A673 (cell line): Measurements from ENCODE around the gene LRRC15. TPM values are rescaled to one million over a fixed set of nuclear protein-coding genes. Genes with fewer than 3 reads are reported as not detected.

ENCODE experiments used
- BruUV-seq: library from RNA; stranded (reverse); fragments of 400-500 nt; replicated peaks from 2 replicates; lab custom pipeline; 2021; lab: Mats Ljungman, UMichigan
- CTCF ChIA-PET: fragments of 300-600 bp; sonication (Branson Sonifier 250); formaldehyde crosslinking; loops from one replicate; lab custom pipeline; 2022; ENCODE audit warnings: antibody characterized with exemption; lab: Charles Lee
- POLR2A ChIA-PET: fragments of 300-600 bp; sonication (Branson Sonifier 250); formaldehyde crosslinking; loops from one replicate; lab custom pipeline; 2022; ENCODE audit warnings: antibody characterized with exemption; ENCODE audit not compliant: low non-redundant PET; lab: Charles Lee
- DNase-seq: peaks from one replicate; pipeline ENCODE4 v3.0.0-alpha.2; 2015; ENCODE audit warnings: low spot score
- H3K27ac ChIP-seq: fragments of 200-600 bp; sonication (generic); 2 replicates; pipeline ENCODE4 v1.5.1; 2016; ENCODE audit warnings: mixed run types, low read depth, mild to moderate bottlenecking, mixed read lengths, antibody characterized with exemption, low read length; ENCODE audit not compliant: poor library complexity, severe bottlenecking
- H3K27me3 ChIP-seq: fragments of 200-600 bp; sonication (generic); replicated peaks from 2 replicates; pipeline ENCODE4 v1.6.1; 2017; ENCODE audit warnings: mixed run types, low read depth, mild to moderate bottlenecking, mixed read lengths, antibody characterized with exemption, low read length; ENCODE audit not compliant: insufficient read depth, poor library complexity
- H3K36me3 ChIP-seq: fragments of 200-600 bp; sonication (generic); 2 replicates; pipeline ENCODE4 v1.6.1; 2016; ENCODE audit warnings: mixed run types, mild to moderate bottlenecking, mixed read lengths, antibody characterized with exemption, low read length; ENCODE audit not compliant: insufficient read depth, poor library complexity, severe bottlenecking
- H3K4me1 ChIP-seq: fragments of 200-600 bp; sonication (generic); 2 replicates; pipeline ENCODE4 v1.6.1; 2017; ENCODE audit warnings: mixed run types, mild to moderate bottlenecking, mixed read lengths, antibody characterized with exemption, low read length; ENCODE audit not compliant: insufficient read depth, poor library complexity, severe bottlenecking
- H3K4me3 ChIP-seq: fragments of 200-600 bp; sonication (generic); 2 replicates; pipeline ENCODE4 v1.5.1; 2016; ENCODE audit warnings: low read depth, mixed run types, mild to moderate bottlenecking, mixed read lengths, low read length; ENCODE audit not compliant: poor library complexity, severe bottlenecking
- H3K9me3 ChIP-seq: fragments of 200-600 bp; sonication (generic); 2 replicates; pipeline ENCODE4 v1.6.1; 2016; ENCODE audit warnings: mixed run types, low read depth, mild to moderate bottlenecking, mixed read lengths, antibody characterized with exemption, low read length; ENCODE audit not compliant: poor library complexity, severe bottlenecking
- CTCF ChIP-seq: fragments of 300-800, 200-600 bp; sonication (generic); conservative IDR thresholded peaks from 2 replicates; pipeline ENCODE4 v1.5.1; 2017; ENCODE audit warnings: low read depth, mild to moderate bottlenecking, antibody characterized with exemption, low read length, moderate library complexity, mixed read lengths
- EZH2 ChIP-seq: fragments of 200-600 bp; sonication (generic); IDR thresholded peaks from 2 replicates; pipeline ENCODE4 v1.6.1; 2017; ENCODE audit warnings: borderline replicate concordance, low read depth, mild to moderate bottlenecking, mixed read lengths, antibody characterized with exemption, low read length; ENCODE audit not compliant: poor library complexity, severe bottlenecking
- intact Hi-C: fragments of 100-400 bp; cut with micrococcal nuclease; formaldehyde crosslinking; loops from one replicate; pipeline ENCODE4 v1.10.0; 2022; ENCODE audit not compliant: unreplicated experiment
- total RNA-seq: library from RNA; stranded (reverse); gene quantifications from 2 replicates; pipeline ENCODE4 v1.2.3, GENCODE V29; 2021

The LRRC15 gene
- total RNA-seq, 1 experiment from 2014 or later = not detected

GRCh38 chr3:194306771-194307640 lies 62.5 kb downstream of the LRRC15 start:
- no peak overlapping the region for H3K4me3 ChIP-seq
- no peaks in the 10 kb centered on the region for H3K9me3 ChIP-seq
- ChIA-PET CTCF (no interaction called here), POLR2A (interaction anchor here (0.7 kb wide), 1 partner anchor 9 kb away, joined by 4 read pairs; no protein-coding TSS in a partner anchor)
- BruUV-seq = no TSS peak
- TF ChIP-seq CTCF (no peak), EZH2 (no peak)
- DNase-seq = no peak
- H3K4me1 ChIP-seq = peaks cover 31% of the 10 kb centered on the region
- H3K27ac ChIP-seq = no peak overlapping the region
- H3K27me3 ChIP-seq = no peaks in the 10 kb centered on the region
- intact Hi-C loops = no loop called here
- no peaks in the 10 kb centered on the region for H3K36me3 ChIP-seq

GRCh38 chr3:194306109-194306686 lies 63.3 kb downstream of the LRRC15 start:
- no peak for DNase-seq
- Histone ChIP-seq H3K27me3 (no peaks in the 10 kb centered on the region), H3K4me1 (peaks cover 31% of the 10 kb centered on the region), H3K4me3 (no peak overlapping the region), H3K27ac (no peak overlapping the region), H3K36me3 (no peaks in the 10 kb centered on the region), H3K9me3 (no peaks in the 10 kb centered on the region)
- ChIA-PET CTCF (no interaction called here), POLR2A (no interaction called here)
- intact Hi-C loops = no loop called here
- no peak for TF ChIP-seq EZH2
- TF ChIP-seq CTCF = no peak
- no TSS peak for BruUV-seq

- H3K4me1 ChIP-seq = peaks cover 31% of the 10 kb centered on the region
- CTCF ChIA-PET = no interaction called here
- no peaks in the 10 kb centered on the region for H3K9me3 ChIP-seq
- no peak overlapping the region for H3K27ac ChIP-seq
- no peak for DNase-seq
- BruUV-seq = no TSS peak
- TF ChIP-seq EZH2 (no peak), CTCF (no peak)
- no peak overlapping the region for H3K4me3 ChIP-seq
- H3K36me3 ChIP-seq = no peaks in the 10 kb centered on the region
- POLR2A ChIA-PET = no interaction called here
- H3K27me3 ChIP-seq = no peaks in the 10 kb centered on the region
- intact Hi-C loops = no loop called here
These were observed 64.0 kb downstream of the LRRC15 start for GRCh38 chr3:194305356-194306108.

Other genes with a start within 250 kb of the LRRC15 start
- 136 and 139 TPM in 2 replicates for gene HES1, start 233.6 kb downstream of the LRRC15 start, total RNA-seq
- gene CPN2, start 18.4 kb downstream of the LRRC15 start, total RNA-seq = not detected in 2 replicates
- gene GP5, start 29.5 kb upstream of the LRRC15 start, total RNA-seq = 0.09 and 0.11 TPM in 2 replicates
- 94.5 and 121 TPM in 2 replicates for gene ATP13A3, start 117.3 kb upstream of the LRRC15 start, total RNA-seq